Colon (tissue), 2 donors: ENCODE measurements around the gene GMCL2.

Experiments
- FAIRE-seq: peaks from 2 replicates; lab custom pipeline; 2012; peaks lifted over from hg19 to GRCh38; lab: Jason Lieb, UNC
- donor health status: control.
- donor health status: control.

Gene GMCL2

GRCh38 chr5:178143246-178143645 lies 43.9 kb downstream of the GMCL2 start:
- FAIRE-seq, result no peak

GRCh38 chr5:178142642-178143041 lies 44.5 kb downstream of the GMCL2 start:
- FAIRE-seq, result no peak

- no peak for FAIRE-seq
Observed at GRCh38 chr5:178141550-178141949, 45.6 kb downstream of the GMCL2 start.

- no peak for FAIRE-seq
Observed at GRCh38 chr5:178137991-178138390, 49.2 kb downstream of the GMCL2 start.

GRCh38 chr5:178136990-178137389 lies 50.2 kb downstream of the GMCL2 start:
- FAIRE-seq, result no peak
